ENCODE data around the gene UBLCP1. TPM values are rescaled to one million over a fixed set of nuclear protein-coding genes. Genes with fewer than 3 reads are reported as not detected.
"Not testable (repeated sequence)": the region's sequence is repeated elsewhere in the genome, so short reads cannot be mapped to it uniquely, and the experiment has no call there.

Gene UBLCP1
- total RNA-seq, 1 donor from 2014 or later = 35.7 TPM

- no peak for TF ChIP-seq CTCF (IDR thresholded peaks at IDR 0.05)
- Mint-ChIP-seq H3K36me3 (ENCODE audit: unreplicated experiment) (no peaks in the 10 kb centered on the region), H3K9me3 (ENCODE audit: unreplicated experiment) (no peaks in the 10 kb centered on the region), H3K27ac (ENCODE audit: unreplicated experiment) (no peak overlapping the region), H3K4me3 (ENCODE audit: unreplicated experiment) (no peak overlapping the region), H3K27me3 (ENCODE audit: unreplicated experiment) (peaks cover 7% of the 10 kb centered on the region), H3K4me1 (ENCODE audit: unreplicated experiment) (no peaks in the 10 kb centered on the region)
- DNase-seq (ENCODE audit: extremely low spot score, unreplicated experiment) = no peak
Measured at GRCh38 chr5:159227452-159227851, 35.6 kb upstream of the UBLCP1 start.

GRCh38 chr5:159228097-159228496, 35.0 kb upstream of the UBLCP1 start:
- not testable (repeated sequence) for H3K4me1 Mint-ChIP-seq (ENCODE audit: unreplicated experiment); DNase-seq (ENCODE audit: extremely low spot score, unreplicated experiment); H3K27ac Mint-ChIP-seq (ENCODE audit: unreplicated experiment); H3K36me3 Mint-ChIP-seq (ENCODE audit: unreplicated experiment); H3K9me3 Mint-ChIP-seq (ENCODE audit: unreplicated experiment); H3K4me3 Mint-ChIP-seq (ENCODE audit: unreplicated experiment)
- peaks cover 11% of the 10 kb centered on the region for H3K27me3 Mint-ChIP-seq (ENCODE audit: unreplicated experiment)

- Mint-ChIP-seq H3K27ac (ENCODE audit: unreplicated experiment) (no peak overlapping the region), H3K4me1 (ENCODE audit: unreplicated experiment) (no peaks in the 10 kb centered on the region)
- TF ChIP-seq CTCF (IDR thresholded peaks at IDR 0.05) = no peak
Measured at GRCh38 chr5:159230657-159231056, 32.4 kb upstream of the UBLCP1 start.

GRCh38 chr5:159231167-159231566, 31.9 kb upstream of the UBLCP1 start:
- no peak overlapping the region for H3K4me3 Mint-ChIP-seq (ENCODE audit: unreplicated experiment)
- TF ChIP-seq CTCF (IDR thresholded peaks at IDR 0.05) = no peak
- no peak for DNase-seq (ENCODE audit: extremely low spot score, unreplicated experiment)
- no peak overlapping the region for H3K27ac Mint-ChIP-seq (ENCODE audit: unreplicated experiment)
- peaks cover 12% of the 10 kb centered on the region for H3K27me3 Mint-ChIP-seq (ENCODE audit: unreplicated experiment)
- H3K9me3 Mint-ChIP-seq (ENCODE audit: unreplicated experiment) = no peaks in the 10 kb centered on the region
- no peaks in the 10 kb centered on the region for H3K36me3 Mint-ChIP-seq (ENCODE audit: unreplicated experiment)
- no peaks in the 10 kb centered on the region for H3K4me1 Mint-ChIP-seq (ENCODE audit: unreplicated experiment)

More at GRCh38 chr5:159230657-159231056, 32.4 kb upstream of the UBLCP1 start:
- DNase-seq (ENCODE audit: extremely low spot score, unreplicated experiment) = no peak
- H3K4me3 Mint-ChIP-seq (ENCODE audit: unreplicated experiment) = no peak overlapping the region
- no peaks in the 10 kb centered on the region for H3K36me3 Mint-ChIP-seq (ENCODE audit: unreplicated experiment)
- no peaks in the 10 kb centered on the region for H3K9me3 Mint-ChIP-seq (ENCODE audit: unreplicated experiment)
- H3K27me3 Mint-ChIP-seq (ENCODE audit: unreplicated experiment) = peaks cover 12% of the 10 kb centered on the region

- not testable (repeated sequence) for H3K4me3 Mint-ChIP-seq (ENCODE audit: unreplicated experiment); H3K27ac Mint-ChIP-seq (ENCODE audit: unreplicated experiment); H3K27me3 Mint-ChIP-seq (ENCODE audit: unreplicated experiment); DNase-seq (ENCODE audit: extremely low spot score, unreplicated experiment); H3K9me3 Mint-ChIP-seq (ENCODE audit: unreplicated experiment); H3K36me3 Mint-ChIP-seq (ENCODE audit: unreplicated experiment)
- H3K4me1 Mint-ChIP-seq (ENCODE audit: unreplicated experiment) = peaks cover 11% of the 10 kb centered on the region
Measured at GRCh38 chr5:159235871-159236520, 27.1 kb upstream of the UBLCP1 start.

GRCh38 chr5:159240301-159240870, 22.7 kb upstream of the UBLCP1 start:
- H3K36me3 Mint-ChIP-seq (ENCODE audit: unreplicated experiment) = no peaks in the 10 kb centered on the region
- peaks cover 8% of the 10 kb centered on the region for H3K27me3 Mint-ChIP-seq (ENCODE audit: unreplicated experiment)
- peaks cover 11% of the 10 kb centered on the region for H3K4me1 Mint-ChIP-seq (ENCODE audit: unreplicated experiment)
- no peak for TF ChIP-seq CTCF (IDR thresholded peaks at IDR 0.05)
- H3K4me3 Mint-ChIP-seq (ENCODE audit: unreplicated experiment) = peak overlapping the region; percentile 17
- DNase-seq (ENCODE audit: extremely low spot score, unreplicated experiment) = no peak
- no peaks in the 10 kb centered on the region for H3K9me3 Mint-ChIP-seq (ENCODE audit: unreplicated experiment)
- H3K27ac Mint-ChIP-seq (ENCODE audit: unreplicated experiment) = peak overlapping the region; percentile 59
